ENCODE results near the gene RFC4.

GRCh38 chr3:186788482-186789370 lies 17.6 kb downstream of the RFC4 start:
- no peak for TF ChIP-seq CTCF (IDR thresholded peaks at IDR 0.05)
- TF ChIP-seq POLR2A (IDR thresholded peaks at IDR 0.05), result no peak

Measured in transverse colon (tissue), 3 donors.